Esophagus muscularis mucosa (tissue), 4 donors: ENCODE results near the gene TMEM9. TPM values are rescaled to one million over a fixed set of nuclear protein-coding genes. Genes with fewer than 3 reads are reported as not detected.

Experiments used
- DNase-seq: peaks from one replicate; pipeline ENCODE4 v3.0.0-alpha.2; 2017; ENCODE audit errors: extremely low spot score
- H3K27ac ChIP-seq, 4 donors: fragments of 200-600 bp; sonication (generic); replicated peaks in 1 of 4; 1 replicate in 3 of 4; 2 replicates in 1 of 4; pipeline ENCODE4 v1.5.1; 2016 to 2019; ENCODE audit warnings: mild to moderate bottlenecking in 1 of 4
- H3K27me3 ChIP-seq, 4 donors: fragments of 200-600 bp; sonication (generic); one replicate each; pipeline versions ENCODE4 v1.5.1 to v1.6.0; 2016 to 2019
- H3K36me3 ChIP-seq, 4 donors: fragments of 200-600 bp; sonication (generic); one replicate each; pipeline ENCODE4 v1.5.1; 2016 to 2019
- H3K4me1 ChIP-seq, 4 donors: fragments of 200-600 bp; sonication (generic); one replicate each; pipeline ENCODE4 v1.5.1; 2016 to 2019
- H3K4me3 ChIP-seq, 4 donors: fragments of 200-600 bp; sonication (generic); 1 replicate in 2 of 4; 2 replicates in 2 of 4; pipeline ENCODE4 v1.5.1; 2016 to 2019; ENCODE audit warnings: mild to moderate bottlenecking in 4 of 4, moderate library complexity in 1 of 4
- H3K9me3 ChIP-seq, 4 donors: fragments of 200-600 bp; sonication (generic); 1 replicate in 3 of 4; 2 replicates in 1 of 4; pipeline ENCODE4 v1.5.1; 2016 to 2019
- EP300 ChIP-seq: sonication (generic); formaldehyde crosslinking; IDR thresholded peaks from one replicate; pipeline ENCODE4 v1.6.1; 2017; ENCODE audit warnings: antibody characterized with exemption
- POLR2A ChIP-seq: fragments of 450-650 bp; IDR thresholded peaks from one replicate; pipeline ENCODE4 v1.6.1; 2017; ENCODE audit warnings: antibody characterized with exemption, moderate library complexity, mild to moderate bottlenecking, low read depth
- POLR2AphosphoS5 ChIP-seq, 2 donors: sonication (generic); formaldehyde crosslinking; IDR thresholded peaks; one replicate each; pipeline ENCODE4 v1.6.1; 2017; ENCODE audit warnings: antibody characterized with exemption in 2 of 2
- WGBS: methylation state at CpG from one replicate; pipeline ENCODE4 v1.1.5; 2018; 5-methylcytosine and 5-hydroxymethylcytosine counted together
- intact Hi-C: fragments of 100-400 bp; cut with DNase I; formaldehyde crosslinking; loops from one replicate; pipeline ENCODE4 v1.15.1; 2023
- total RNA-seq, 4 donors: library from RNA; depleted of rRNA; stranded (reverse); fragments of >200 nt; gene quantifications; one replicate each; pipeline versions ENCODE4 v1.1.0 to v1.2.1, GENCODE V29; 2016
- TF ChIP-seq, protein P1 (sequence below), 3 experiments: fragments of 200-600 bp in 2 of 3; fragments of 450-650 bp in 1 of 3; sonication (generic) in 2 of 3; IDR thresholded peaks; one replicate each; pipeline ENCODE4 v1.5.1; 2017 to 2019; ENCODE audit warnings: antibody characterized with exemption in 3 of 3, mild to moderate bottlenecking in 2 of 3, moderate library complexity in 1 of 3

The TMEM9 gene
- total RNA-seq, 4 donors from 2014 or later = 40.1 to 56.1 (median 49.5) TPM

DNA sequence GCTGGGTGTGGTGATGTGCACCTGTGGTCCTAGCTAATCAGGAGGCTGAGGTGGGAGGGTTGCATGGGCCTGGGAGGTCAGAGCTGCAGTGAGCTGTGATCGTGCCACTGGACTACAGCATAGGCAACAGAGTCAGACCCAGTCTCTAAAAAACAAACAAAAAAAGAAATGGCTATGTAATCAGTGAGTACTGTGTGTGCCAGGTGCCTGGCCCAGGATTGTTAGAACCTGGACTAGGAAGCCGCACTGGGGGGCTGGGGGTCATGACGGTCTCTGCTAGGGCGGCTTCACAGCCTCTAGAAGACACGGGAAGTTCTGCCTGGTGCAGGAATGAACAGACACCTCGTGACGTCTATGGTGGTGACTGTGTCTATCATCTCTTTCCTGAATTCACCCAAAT lies 8.5 kb downstream of the TMEM9 start:
- Histone ChIP-seq H3K36me3 (peaks cover 17 to 100% (median 88%) of the 10 kb centered on the region in 4 donors), H3K4me3 (no peak overlapping the region), H3K27me3 (no peaks in the 10 kb centered on the region), H3K9me3 (no peaks in the 10 kb centered on the region), H3K27ac (no peak overlapping the region), H3K4me1 (peaks cover 0 to 8% (median 5%) of the 10 kb centered on the region in 4 donors)
- TF ChIP-seq, protein P1, sequence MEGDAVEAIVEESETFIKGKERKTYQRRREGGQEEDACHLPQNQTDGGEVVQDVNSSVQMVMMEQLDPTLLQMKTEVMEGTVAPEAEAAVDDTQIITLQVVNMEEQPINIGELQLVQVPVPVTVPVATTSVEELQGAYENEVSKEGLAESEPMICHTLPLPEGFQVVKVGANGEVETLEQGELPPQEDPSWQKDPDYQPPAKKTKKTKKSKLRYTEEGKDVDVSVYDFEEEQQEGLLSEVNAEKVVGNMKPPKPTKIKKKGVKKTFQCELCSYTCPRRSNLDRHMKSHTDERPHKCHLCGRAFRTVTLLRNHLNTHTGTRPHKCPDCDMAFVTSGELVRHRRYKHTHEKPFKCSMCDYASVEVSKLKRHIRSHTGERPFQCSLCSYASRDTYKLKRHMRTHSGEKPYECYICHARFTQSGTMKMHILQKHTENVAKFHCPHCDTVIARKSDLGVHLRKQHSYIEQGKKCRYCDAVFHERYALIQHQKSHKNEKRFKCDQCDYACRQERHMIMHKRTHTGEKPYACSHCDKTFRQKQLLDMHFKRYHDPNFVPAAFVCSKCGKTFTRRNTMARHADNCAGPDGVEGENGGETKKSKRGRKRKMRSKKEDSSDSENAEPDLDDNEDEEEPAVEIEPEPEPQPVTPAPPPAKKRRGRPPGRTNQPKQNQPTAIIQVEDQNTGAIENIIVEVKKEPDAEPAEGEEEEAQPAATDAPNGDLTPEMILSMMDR (IDR thresholded peaks at IDR 0.05) = no peak
- TF ChIP-seq POLR2A = no peak
- no peak for TF ChIP-seq EP300
- no peak for TF ChIP-seq POLR2AphosphoS5 (IDR thresholded peaks at IDR 0.05)
- no peak for DNase-seq
- 93% methylated on average over 7 of the region's 7 CpGs for WGBS
- intact Hi-C loops = no loop called here

DNA sequence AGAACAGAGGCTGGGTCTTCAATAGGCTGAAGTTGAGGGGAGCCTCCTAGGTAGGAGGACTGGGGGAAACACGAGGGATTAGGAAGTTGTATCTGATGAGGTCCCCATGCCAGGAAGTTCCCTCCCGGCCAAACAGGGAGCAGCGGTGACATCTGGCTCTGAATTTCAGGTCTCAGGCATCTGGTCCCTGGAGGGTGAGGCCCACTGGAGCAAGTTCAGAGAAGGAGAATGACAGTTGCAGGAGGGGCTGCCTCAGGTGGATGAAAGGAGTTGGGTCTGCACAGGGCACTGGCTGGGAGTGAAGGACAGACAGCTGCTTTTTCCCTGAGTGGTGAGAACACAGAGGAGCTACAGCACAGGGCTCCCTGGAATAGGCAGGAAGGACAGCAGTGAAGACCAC lies 9.1 kb downstream of the TMEM9 start:
- peaks cover 13 to 100% (median 93%) of the 10 kb centered on the region in 4 donors for H3K36me3 ChIP-seq
- DNase-seq = no peak
- H3K4me3 ChIP-seq = no peak overlapping the region
- H3K9me3 ChIP-seq = no peaks in the 10 kb centered on the region
- H3K27me3 ChIP-seq = no peaks in the 10 kb centered on the region
- no peak overlapping the region for H3K27ac ChIP-seq
- H3K4me1 ChIP-seq = peaks cover 0 to 8% (median 5%) of the 10 kb centered on the region in 4 donors
- intact Hi-C loops = no loop called here
- no peak for TF ChIP-seq EP300
- no peak for TF ChIP-seq POLR2AphosphoS5 (IDR thresholded peaks at IDR 0.05)
- TF ChIP-seq POLR2A = no peak
- TF ChIP-seq, protein P1 (IDR thresholded peaks at IDR 0.05) = no peak
- WGBS = 91% methylated on average over 3 of the region's 3 CpGs

DNA sequence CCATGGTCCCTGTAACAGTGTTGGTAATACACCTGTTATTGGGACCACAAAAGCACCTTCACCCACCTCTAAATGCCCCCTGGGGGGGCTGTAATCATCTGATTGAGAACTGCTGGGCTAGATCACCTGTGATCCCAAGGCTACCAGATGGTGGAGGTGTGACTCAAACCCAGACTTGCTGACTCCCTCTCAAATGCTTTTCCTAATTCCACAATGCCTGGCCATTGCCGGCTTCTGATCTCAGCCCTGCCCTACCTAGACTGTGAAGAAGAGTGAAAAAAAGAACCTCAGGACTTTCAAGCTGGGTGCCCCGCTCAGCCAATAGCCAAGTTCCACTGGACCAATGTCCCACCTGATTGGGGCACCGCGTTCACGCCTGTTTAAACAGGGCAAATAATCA lies 9.6 kb downstream of the TMEM9 start:
- Histone ChIP-seq H3K4me3 (no peak overlapping the region), H3K27me3 (no peaks in the 10 kb centered on the region), H3K9me3 (no peaks in the 10 kb centered on the region), H3K36me3 (peaks cover 13 to 100% (median 95%) of the 10 kb centered on the region in 4 donors), H3K27ac (no peak overlapping the region), H3K4me1 (peaks cover 0 to 8% (median 5%) of the 10 kb centered on the region in 4 donors)
- 83% methylated on average over 5 of the region's 5 CpGs for WGBS
- DNase-seq = no peak
- TF ChIP-seq, protein P1 (IDR thresholded peaks at IDR 0.05) = no peak
- no peak for TF ChIP-seq POLR2A
- TF ChIP-seq EP300 = no peak
- no peak for TF ChIP-seq POLR2AphosphoS5 (IDR thresholded peaks at IDR 0.05)
- intact Hi-C loops = no loop called here

DNA sequence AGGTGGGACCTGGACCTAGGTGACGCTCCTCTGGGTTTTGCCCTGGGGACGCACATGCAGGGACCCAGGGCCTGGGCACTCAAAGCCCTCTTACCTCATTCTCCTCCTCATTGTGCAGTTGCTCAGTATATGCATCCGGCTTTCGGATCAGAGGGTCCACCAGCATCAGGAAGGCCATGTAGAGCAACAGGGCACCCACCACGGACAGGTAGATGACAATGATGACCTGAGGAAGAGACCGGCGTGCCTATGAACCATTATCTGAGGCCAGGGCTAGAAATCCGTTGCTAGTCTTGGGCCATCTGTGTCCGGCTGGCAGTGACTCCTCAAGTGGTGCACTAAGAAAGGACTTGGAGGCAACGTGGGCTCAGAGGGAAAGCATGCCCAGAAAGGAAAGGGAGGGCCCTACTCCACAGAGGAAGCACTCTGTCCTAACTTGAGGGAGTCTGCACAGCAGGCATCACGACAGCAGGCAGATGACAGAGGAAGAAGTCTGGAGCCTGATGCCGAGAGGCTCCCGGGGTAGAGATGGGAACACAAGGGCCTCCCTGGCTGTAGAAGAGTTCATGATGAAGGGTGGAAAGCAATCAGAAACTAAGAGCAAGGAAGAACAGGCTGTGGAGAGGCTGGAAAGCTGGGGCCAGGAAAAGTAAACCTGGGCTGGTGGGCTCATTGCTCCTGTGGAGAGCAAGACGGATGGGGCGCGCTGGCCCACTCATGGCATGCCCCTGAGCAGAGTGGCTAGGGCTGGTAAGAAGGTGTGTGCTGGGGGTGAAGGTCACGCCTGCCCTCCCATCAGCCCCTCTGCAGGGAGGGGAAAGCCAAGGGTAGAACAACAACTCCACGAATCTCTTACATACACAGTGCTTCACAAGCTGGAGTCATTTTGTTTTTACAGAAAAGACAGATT lies 10.3 kb downstream of the TMEM9 start:
- intact Hi-C loops = no loop called here
- no peak for TF ChIP-seq EP300
- 84% methylated on average over 15 of the region's 18 CpGs for WGBS
- Histone ChIP-seq H3K4me1 (peaks cover 0 to 8% (median 5%) of the 10 kb centered on the region in 4 donors), H3K27ac (no peak overlapping the region), H3K36me3 (peaks cover 13 to 100% (median 97%) of the 10 kb centered on the region in 4 donors), H3K4me3 (no peak overlapping the region), H3K9me3 (no peaks in the 10 kb centered on the region), H3K27me3 (no peaks in the 10 kb centered on the region)
- DNase-seq = no peak

DNA sequence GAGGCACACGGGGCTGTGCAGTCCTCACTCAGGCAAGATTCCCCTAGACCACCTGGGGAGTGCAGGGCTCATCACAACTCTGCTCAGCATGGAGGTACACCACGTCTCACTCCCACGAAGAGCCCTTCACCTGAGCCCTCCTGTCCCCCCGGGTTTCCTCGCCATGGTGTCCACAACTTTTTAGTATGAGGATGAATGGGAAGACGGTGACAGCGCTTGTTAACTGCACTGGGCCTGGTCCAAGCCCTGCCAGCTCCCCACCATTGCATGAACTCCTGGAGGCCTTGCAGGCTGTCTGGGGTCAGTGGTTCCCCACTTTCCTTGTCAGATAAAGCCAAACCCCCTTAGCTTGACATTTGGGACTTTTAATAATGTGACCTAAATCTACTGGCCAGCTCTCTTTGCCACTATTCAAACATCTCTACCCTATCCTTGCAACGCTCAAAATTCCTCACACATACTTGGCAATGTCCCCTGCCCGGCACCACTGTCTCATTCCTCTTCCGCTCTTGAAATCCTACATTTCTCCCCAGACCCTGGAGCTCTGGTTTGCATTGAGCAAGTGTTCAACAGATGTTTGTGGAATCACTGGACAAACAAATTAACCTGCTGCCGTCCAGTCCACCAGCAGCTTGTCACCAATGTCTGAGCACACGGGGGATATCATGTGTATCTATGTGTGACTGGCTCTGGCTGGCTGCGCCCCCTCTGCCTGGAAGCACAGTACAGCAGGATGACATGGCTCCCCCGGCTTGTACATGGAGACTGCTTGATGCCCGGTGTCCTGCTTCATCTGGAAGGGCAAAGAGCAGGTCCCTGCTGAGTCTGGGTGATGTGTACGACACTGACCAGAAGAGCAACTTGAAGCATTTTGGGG lies 11.2 kb downstream of the TMEM9 start:
- intact Hi-C loops = no loop called here
- Histone ChIP-seq H3K36me3 (peaks cover 13 to 94% (median 90%) of the 10 kb centered on the region in 4 donors), H3K4me1 (peaks cover 0 to 14% (median 12%) of the 10 kb centered on the region in 4 donors), H3K27me3 (no peaks in the 10 kb centered on the region), H3K4me3 (no peak overlapping the region), H3K27ac (no peak overlapping the region), H3K9me3 (no peaks in the 10 kb centered on the region)
- WGBS = 93% methylated on average over 12 of the region's 16 CpGs
- no peak for TF ChIP-seq EP300
- TF ChIP-seq, protein P1 (IDR thresholded peaks at IDR 0.05) = no peak
- TF ChIP-seq POLR2AphosphoS5 (IDR thresholded peaks at IDR 0.05) = no peak
- no peak for TF ChIP-seq POLR2A
- no peak for DNase-seq
